Tibial artery (tissue), 4 donors: ENCODE results near the gene FGGY.

Experiments used
- DNase-seq, 2 donors: peaks; one replicate each; pipeline ENCODE4 v3.0.0-alpha.2; 2019
- H3K27ac ChIP-seq, 2 donors: fragments of 200-600 bp; sonication (generic) in 1 of 2; 1 replicate in 1 of 2; 2 replicates in 1 of 2; pipeline ENCODE4 v1.5.1; 2018 to 2019; ENCODE audit warnings: mild to moderate bottlenecking in 1 of 2
- H3K27me3 ChIP-seq, 2 donors: fragments of 200-600 bp; sonication (generic) in 1 of 2; one replicate each; pipeline versions ENCODE4 v1.5.1 to v1.6.0; 2016 to 2019
- H3K36me3 ChIP-seq, 3 donors: fragments of 200-600 bp; sonication (generic) in 2 of 3; one replicate each; pipeline ENCODE4 v1.5.1; 2016 to 2019; ENCODE audit warnings: mild to moderate bottlenecking in 2 of 3
- H3K4me1 ChIP-seq, 4 donors: fragments of 200-600 bp; sonication (generic) in 2 of 4; 1 replicate in 3 of 4; 2 replicates in 1 of 4; pipeline ENCODE4 v1.5.1; 2016 to 2019
- H3K4me3 ChIP-seq, 2 donors: fragments of 200-600 bp; sonication (generic) in 1 of 2; 1 replicate in 1 of 2; 2 replicates in 1 of 2; pipeline ENCODE4 v1.5.1; 2018 to 2019; ENCODE audit warnings: mild to moderate bottlenecking in 2 of 2
- H3K9me3 ChIP-seq, 3 donors: fragments of 200-600 bp; sonication (generic) in 1 of 3; one replicate each; pipeline ENCODE4 v1.5.1; 2016 to 2019
- CTCF ChIP-seq, 2 experiments: fragments of 200-600 bp in 1 of 2; fragments of 450-650 bp in 1 of 2; IDR thresholded peaks; one replicate each; pipeline ENCODE4 v1.5.1; 2017 to 2019; ENCODE audit warnings: antibody characterized with exemption in 2 of 2, mild to moderate bottlenecking in 1 of 2, moderate library complexity in 1 of 2
- intact Hi-C: fragments of 100-400 bp; cut with DNase I; formaldehyde crosslinking; loops from one replicate; pipeline ENCODE4 v1.15.0; 2023; ENCODE audit warnings: low total_unique reads

The FGGY gene

GRCh38 chr1:59266180-59266926, 30.5 kb upstream of the FGGY start:
- intact Hi-C loops, result no loop called here
- peak overlapping the region; percentile 1 to 28 for H3K27ac ChIP-seq
- no peak for TF ChIP-seq CTCF (IDR thresholded peaks at IDR 0.05)

GRCh38 chr1:59266927-59267293, 30.0 kb upstream of the FGGY start:
- DNase-seq, result no peak
- no peak for TF ChIP-seq CTCF (IDR thresholded peaks at IDR 0.05)
- H3K4me1 ChIP-seq, result peaks cover 0 to 21% (median 5%) of the 10 kb centered on the region in 4 donors
- H3K27ac ChIP-seq, result peak overlapping the region; percentile 1 to 28
- H3K4me3 ChIP-seq, result no peak overlapping the region
- intact Hi-C loops, result no loop called here
- no peaks in the 10 kb centered on the region for H3K9me3 ChIP-seq
- no peaks in the 10 kb centered on the region for H3K27me3 ChIP-seq
- no peaks in the 10 kb centered on the region for H3K36me3 ChIP-seq

More at GRCh38 chr1:59266180-59266926, 30.5 kb upstream of the FGGY start:
- H3K27me3 ChIP-seq, result no peaks in the 10 kb centered on the region
- H3K4me3 ChIP-seq, result no peak overlapping the region
- no peaks in the 10 kb centered on the region for H3K9me3 ChIP-seq
- no peak for DNase-seq
- no peaks in the 10 kb centered on the region for H3K36me3 ChIP-seq
- peaks cover 0 to 26% (median 7%) of the 10 kb centered on the region in 4 donors for H3K4me1 ChIP-seq

DNA sequence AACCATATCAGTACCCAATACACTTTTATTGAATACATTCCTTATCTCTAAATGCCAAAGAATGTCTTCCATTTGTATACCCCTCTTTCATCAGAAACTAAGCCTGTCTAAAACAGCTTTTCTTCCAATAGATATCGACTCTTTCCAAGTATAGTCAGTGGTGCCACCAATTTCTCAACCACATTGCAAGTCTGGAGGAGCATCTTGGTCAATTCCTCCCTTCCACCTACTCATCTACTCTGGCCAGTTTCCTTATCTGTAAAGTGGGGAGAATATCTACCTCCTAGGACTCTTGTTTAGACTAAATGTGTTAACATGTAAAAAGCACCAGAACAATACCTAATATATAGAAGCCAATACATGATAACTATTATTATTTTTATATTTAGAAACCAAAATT, 28.5 kb upstream of the FGGY start:
- no peak overlapping the region for H3K27ac ChIP-seq
- no peaks in the 10 kb centered on the region for H3K27me3 ChIP-seq
- no peak overlapping the region for H3K4me3 ChIP-seq
- no peaks in the 10 kb centered on the region for H3K9me3 ChIP-seq
- intact Hi-C loops, result no loop called here
- DNase-seq, result no peak
- no peak for TF ChIP-seq CTCF (IDR thresholded peaks at IDR 0.05)
- H3K36me3 ChIP-seq, result no peaks in the 10 kb centered on the region
- peaks cover 0 to 31% (median 13%) of the 10 kb centered on the region in 4 donors for H3K4me1 ChIP-seq

DNA sequence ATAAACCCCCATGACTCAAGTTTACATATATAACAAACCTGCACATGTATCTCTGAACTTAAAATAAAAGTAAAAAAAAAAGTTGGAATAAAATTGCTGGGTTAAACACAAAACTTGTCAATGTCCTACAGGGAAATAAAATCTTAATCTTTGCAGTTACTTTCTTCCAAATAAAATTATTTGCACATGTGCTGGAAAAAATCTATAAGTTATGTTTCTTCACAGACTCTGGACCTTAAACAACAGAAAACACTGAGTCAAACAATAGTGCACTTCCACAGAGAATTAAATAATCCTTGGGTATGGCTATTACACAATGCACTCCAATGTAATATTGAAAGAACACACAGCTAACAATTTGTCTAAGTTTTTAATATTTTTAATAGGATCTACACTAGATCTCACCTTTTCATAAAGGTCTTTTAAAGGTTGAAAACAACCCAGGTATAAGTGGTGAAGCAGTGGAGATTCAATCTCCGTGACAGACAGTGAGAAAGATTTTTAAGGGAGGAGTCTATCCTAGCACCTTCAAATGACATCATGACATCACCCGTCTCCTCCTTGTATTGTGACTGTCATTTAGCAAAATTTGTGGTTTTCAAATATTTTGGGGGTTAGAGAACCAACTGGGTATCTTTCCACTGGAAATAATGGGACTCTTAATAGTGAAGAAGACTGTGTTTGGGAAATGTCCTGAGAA, 25.2 kb upstream of the FGGY start:
- intact Hi-C loops, result no loop called here
- H3K27ac ChIP-seq, result peak overlapping the region; percentile 38 to 60
- TF ChIP-seq CTCF (IDR thresholded peaks at IDR 0.05), result no peak
- peaks cover 0 to 27% (median 10%) of the 10 kb centered on the region in 4 donors for H3K4me1 ChIP-seq
- no peaks in the 10 kb centered on the region for H3K9me3 ChIP-seq
- no peaks in the 10 kb centered on the region for H3K36me3 ChIP-seq
- DNase-seq, result no peak
- no peaks in the 10 kb centered on the region for H3K27me3 ChIP-seq
- H3K4me3 ChIP-seq, result no peak overlapping the region

DNA sequence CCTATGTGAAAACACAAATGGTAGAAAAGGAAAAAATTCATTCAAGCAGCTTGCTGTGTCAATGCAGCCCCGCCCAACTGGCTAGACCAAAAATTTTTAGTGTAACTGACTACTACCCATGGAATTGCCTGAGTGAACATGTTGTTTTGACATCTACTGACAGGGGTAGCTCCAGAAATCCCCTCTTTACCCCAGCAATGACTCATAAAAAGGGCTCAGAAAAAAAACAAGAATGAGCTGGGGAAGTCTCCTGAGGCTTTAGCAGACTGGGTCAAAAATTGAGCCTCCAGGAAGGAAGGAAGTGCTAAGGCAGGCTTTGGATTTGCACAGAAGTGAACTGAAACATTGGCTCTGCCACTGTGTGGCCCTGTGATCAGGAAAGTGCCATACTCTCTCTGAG, 24.4 kb upstream of the FGGY start:
- Histone ChIP-seq H3K27me3 (no peaks in the 10 kb centered on the region), H3K36me3 (no peaks in the 10 kb centered on the region), H3K27ac (peak overlapping the region; percentile 38 to 60), H3K4me3 (no peak overlapping the region), H3K9me3 (no peaks in the 10 kb centered on the region), H3K4me1 (peaks cover 0 to 22% (median 8%) of the 10 kb centered on the region in 4 donors)
- peak in 1 of 2 donors; percentile 22 for DNase-seq
- TF ChIP-seq CTCF (IDR thresholded peaks at IDR 0.05), result no peak
- intact Hi-C loops, result no loop called here
